HS-27A (cell line): ENCODE results near the gene TCF19.
"Not testable (repeated sequence)": the region's sequence is repeated elsewhere in the genome, so short reads cannot be mapped to it uniquely, and the experiment has no call there.

Experiments used
- DNase-seq: peaks from one replicate; pipeline ENCODE4 v3.0.0-alpha.2; 2012; ENCODE audit warnings: low read depth, missing footprints

Gene TCF19

GRCh38 chr6:31162463-31163165, 4.2 kb downstream of the TCF19 start:
- DNase-seq: no peak

- no peak for DNase-seq
Observed at GRCh38 chr6:31163922-31164321, 5.5 kb downstream of the TCF19 start.

- DNase-seq: not testable (repeated sequence)
Observed at GRCh38 chr6:31164475-31165063, 6.2 kb downstream of the TCF19 start.

- not testable (repeated sequence) for DNase-seq
Observed at GRCh38 chr6:31165064-31165832, 6.9 kb downstream of the TCF19 start.

- DNase-seq: no peak
Observed at GRCh38 chr6:31165986-31166385, 7.6 kb downstream of the TCF19 start.

- DNase-seq: no peak
Observed at GRCh38 chr6:31168606-31169005, 10.2 kb downstream of the TCF19 start.

- DNase-seq: no peak
Observed at GRCh38 chr6:31169123-31169857, 10.9 kb downstream of the TCF19 start.

- not testable (repeated sequence) for DNase-seq
Observed at GRCh38 chr6:31169858-31170599, 11.6 kb downstream of the TCF19 start.

GRCh38 chr6:31170600-31170881, 12.2 kb downstream of the TCF19 start, which contains the start of gene POU5F1:
Gene POU5F1 (minus strand): TSS chr6:31170682. CDS start chr6:31170620, 62 bp downstream.
- DNase-seq: no peak

GRCh38 chr6:31170987-31171671, 12.7 kb downstream of the TCF19 start:
- DNase-seq: no peak

- no peak for DNase-seq
Observed at GRCh38 chr6:31171931-31172905, 13.8 kb downstream of the TCF19 start.

GRCh38 chr6:31172973-31173384, 14.6 kb downstream of the TCF19 start:
- DNase-seq: no peak

GRCh38 chr6:31173406-31173805, 15.0 kb downstream of the TCF19 start:
- DNase-seq: no peak

- no peak for DNase-seq
Observed at GRCh38 chr6:31174378-31174777, 16.0 kb downstream of the TCF19 start.

- peak; percentile 86 for DNase-seq
Observed at GRCh38 chr6:31175971-31176370, 17.6 kb downstream of the TCF19 start.

- no peak for DNase-seq
Observed at GRCh38 chr6:31178143-31179041, 20.0 kb downstream of the TCF19 start.

GRCh38 chr6:31179042-31179386, 20.6 kb downstream of the TCF19 start:
- no peak for DNase-seq

- DNase-seq: no peak
Observed at GRCh38 chr6:31179896-31180295, 21.5 kb downstream of the TCF19 start.

- no peak for DNase-seq
Observed at GRCh38 chr6:31180500-31180899, 22.1 kb downstream of the TCF19 start.
